H9 (cell line): ENCODE measurements around the gene PDE4B. TPM values are rescaled to one million over a fixed set of nuclear protein-coding genes. Genes with fewer than 3 reads are reported as not detected.

Experiments
- DNase-seq: peaks from one replicate; pipeline ENCODE4 v3.0.0-alpha.2; 2017
- H2AFZ ChIP-seq: one replicate; pipeline ENCODE4 v1.6.1; 2013; ENCODE audit warnings: mild to moderate bottlenecking, low read length, control low read depth, moderate library complexity
- H2AK5ac ChIP-seq: 2 replicates; pipeline ENCODE4 v1.6.1; 2013; ENCODE audit warnings: low read length, control low read depth, mixed read lengths; ENCODE audit not compliant: insufficient read length
- H2BK120ac ChIP-seq: one replicate; pipeline ENCODE4 v1.6.1; 2013; ENCODE audit warnings: low read depth, mild to moderate bottlenecking, low read length, control low read depth, inconsistent platforms; ENCODE audit not compliant: poor library complexity, severe bottlenecking
- H2BK12ac ChIP-seq: 2 replicates; pipeline ENCODE4 v1.6.1; 2013; ENCODE audit warnings: low read length, control low read depth, mixed read lengths, low read depth; ENCODE audit not compliant: insufficient read length
- H2BK15ac ChIP-seq: 2 replicates; pipeline ENCODE4 v1.6.1; 2013; ENCODE audit warnings: low read depth, low read length, control low read depth
- H2BK20ac ChIP-seq: one replicate; pipeline ENCODE4 v1.6.1; 2013; ENCODE audit warnings: low read depth, mild to moderate bottlenecking, low read length, control low read depth, inconsistent platforms; ENCODE audit not compliant: poor library complexity, severe bottlenecking
- H2BK5ac ChIP-seq: 2 replicates; pipeline ENCODE4 v1.6.1; 2013; ENCODE audit warnings: low read length, control low read depth, mixed read lengths; ENCODE audit not compliant: insufficient read length
- H3K14ac ChIP-seq: 2 replicates; pipeline ENCODE4 v1.6.1; 2013; ENCODE audit warnings: low read length, control low read depth; ENCODE audit not compliant: insufficient read depth
- H3K18ac ChIP-seq: 2 replicates; pipeline ENCODE4 v1.6.1; 2013; ENCODE audit warnings: low read depth, mild to moderate bottlenecking, mixed read lengths, low read length, control low read depth; ENCODE audit not compliant: insufficient read length
- H3K23ac ChIP-seq: 2 replicates; pipeline ENCODE4 v1.6.1; 2013; ENCODE audit warnings: low read length, control low read depth, mixed read lengths, low read depth; ENCODE audit not compliant: insufficient read length
- H3K23me2 ChIP-seq: 2 replicates; pipeline ENCODE4 v1.6.1; 2013; ENCODE audit warnings: low read depth, mild to moderate bottlenecking, mixed read lengths, low read length, control low read depth; ENCODE audit not compliant: insufficient read length, poor library complexity, severe bottlenecking
- H3K27ac ChIP-seq: 2 replicates; pipeline ENCODE4 v1.5.1; 2013; ENCODE audit warnings: low read length, control low read depth, mixed read lengths, low read depth; ENCODE audit not compliant: insufficient read length
- H3K27me3 ChIP-seq: 2 replicates; pipeline ENCODE4 v1.6.1; 2013; ENCODE audit warnings: low read length, control low read depth, inconsistent platforms; ENCODE audit not compliant: insufficient read depth
- H3K4ac ChIP-seq: 2 replicates; pipeline ENCODE4 v1.6.1; 2013; ENCODE audit warnings: low read depth, mild to moderate bottlenecking, control low read depth, inconsistent platforms, low read length, moderate library complexity
- H3K4me1 ChIP-seq: 2 replicates; pipeline ENCODE4 v1.6.1; 2013; ENCODE audit warnings: low read length, control low read depth, inconsistent platforms; ENCODE audit not compliant: insufficient read depth
- H3K4me2 ChIP-seq: 2 replicates; pipeline ENCODE4 v1.6.1; 2013; ENCODE audit warnings: low read length, control low read depth, mixed read lengths; ENCODE audit not compliant: insufficient read length, insufficient read depth
- H3K56ac ChIP-seq: 2 replicates; pipeline ENCODE4 v1.6.1; 2013; ENCODE audit warnings: low read depth, mild to moderate bottlenecking, mixed read lengths, low read length, control low read depth; ENCODE audit not compliant: insufficient read length
- H3K79me1 ChIP-seq: 2 replicates; pipeline ENCODE4 v1.6.1; 2013; ENCODE audit warnings: low read depth, mild to moderate bottlenecking, moderate library complexity, low read length, control low read depth, inconsistent platforms; ENCODE audit not compliant: insufficient read depth, poor library complexity, severe bottlenecking
- H3K79me2 ChIP-seq: 2 replicates; pipeline ENCODE4 v1.6.1; 2013; ENCODE audit warnings: low read length, control low read depth, inconsistent platforms; ENCODE audit not compliant: insufficient read depth
- H3K9ac ChIP-seq: 2 replicates; pipeline ENCODE4 v1.6.1; 2013; ENCODE audit warnings: low read length, control low read depth, mixed read lengths; ENCODE audit not compliant: insufficient read length; ENCODE audit errors: extremely low read depth
- H3K9me3 ChIP-seq: one replicate; pipeline ENCODE4 v1.6.1; 2013; ENCODE audit warnings: low read depth, low read length, inconsistent platforms; ENCODE audit not compliant: control insufficient read depth
- H3T11ph ChIP-seq: one replicate; pipeline ENCODE4 v1.6.1; 2013; ENCODE audit warnings: mild to moderate bottlenecking, low read length, control low read depth, inconsistent platforms
- H4K20me1 ChIP-seq: one replicate; pipeline ENCODE4 v1.6.1; 2013; ENCODE audit not compliant: control insufficient read depth, insufficient read length, insufficient read depth
- H4K5ac ChIP-seq: 2 replicates; pipeline ENCODE4 v1.6.1; 2013; ENCODE audit warnings: low read depth, mild to moderate bottlenecking, mixed read lengths, low read length, control low read depth; ENCODE audit not compliant: insufficient read length
- H4K8ac ChIP-seq: replicated peaks from 2 replicates; pipeline ENCODE4 v1.6.1; 2013; ENCODE audit warnings: low read length, control low read depth, mixed read lengths, low read depth; ENCODE audit not compliant: insufficient read length
- H4K91ac ChIP-seq: 2 replicates; pipeline ENCODE4 v1.6.1; 2013; ENCODE audit warnings: low read depth, mild to moderate bottlenecking, moderate library complexity, mixed read lengths, low read length, control low read depth; ENCODE audit not compliant: insufficient read length
- H3K27ac Mint-ChIP-seq, 3 experiments: 2 replicates in 2 of 3; 3 replicates in 1 of 3; pipeline ENCODE4 v1.8.0; 2020 to 2021; ENCODE audit warnings: mixed read lengths in 3 of 3, mild to moderate bottlenecking in 1 of 3, moderate library complexity in 1 of 3
- H3K27me3 Mint-ChIP-seq: 2 replicates; pipeline ENCODE4 v1.8.0; 2021; ENCODE audit warnings: low read depth, mild to moderate bottlenecking, moderate library complexity, mixed read lengths
- H3K36me3 Mint-ChIP-seq, 3 experiments: 2 replicates in 2 of 3; 3 replicates in 1 of 3; pipeline ENCODE4 v1.8.0; 2020 to 2021; ENCODE audit warnings: low read depth in 3 of 3, mixed read lengths in 3 of 3; ENCODE audit not compliant: insufficient read depth in 1 of 3
- H3K4me1 Mint-ChIP-seq, 2 experiments: 2 replicates each; pipeline ENCODE4 v1.8.0; 2020; ENCODE audit warnings: mixed read lengths in 2 of 2
- H3K4me3 Mint-ChIP-seq, 2 experiments: 2 replicates in 1 of 2; 3 replicates in 1 of 2; pipeline ENCODE4 v1.8.0; 2020 to 2021; ENCODE audit warnings: mild to moderate bottlenecking in 2 of 2, mixed read lengths in 2 of 2, moderate library complexity in 1 of 2
- H3K9me3 Mint-ChIP-seq, 2 experiments: 2 replicates in 1 of 2; 3 replicates in 1 of 2; pipeline ENCODE4 v1.8.0; 2020; ENCODE audit warnings: mild to moderate bottlenecking in 2 of 2, mixed read lengths in 2 of 2, moderate library complexity in 1 of 2
- WGBS: extraction: QIAGEN DNeasy Blood & Tissue Kit; methylation state at CpG from one replicate; pipeline ENCODE4 v1.1.7; 2013; ENCODE audit warnings: missing lambda C conversion rate, low lambda C conversion rate, mixed read lengths; ENCODE audit not compliant: insufficient read length; ENCODE audit errors: extremely low coverage; 5-methylcytosine and 5-hydroxymethylcytosine counted together
- total RNA-seq: library from RNA; stranded (reverse); gene quantifications from 2 replicates; pipeline ENCODE4 v1.2.1, GENCODE V29; 2021
- TF ChIP-seq, protein P1 (sequence below): fragments of 200-600 bp; sonication (generic); conservative IDR thresholded peaks from 3 replicates; pipeline ENCODE4 v1.8.0; 2021; ENCODE audit warnings: antibody characterized with exemption, mild to moderate bottlenecking

Gene PDE4B
- total RNA-seq, 1 experiment from 2014 or later = 19.8 TPM

DNA sequence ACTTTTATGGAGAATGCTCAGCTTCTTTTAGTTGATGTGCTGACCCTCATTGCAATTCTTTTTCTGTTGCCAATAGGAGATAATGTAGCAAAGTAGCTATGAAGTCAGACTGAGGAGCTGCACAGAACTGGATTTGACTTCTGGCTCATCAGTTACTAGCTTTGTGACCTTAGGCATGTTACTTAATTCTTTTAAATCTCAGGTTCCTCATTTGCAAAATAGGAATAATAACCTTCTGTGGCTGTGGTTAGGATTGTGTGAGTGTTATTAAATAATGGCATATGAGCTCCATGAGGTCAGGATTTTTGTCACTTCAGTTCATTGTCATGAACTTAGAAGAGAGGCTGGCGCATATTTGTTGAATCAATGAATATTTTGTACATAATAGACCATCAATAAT is 503.7 kb downstream of the PDE4B start:
- no CpG with 5 or more reads among the region's 1 CpG for WGBS
- no peak overlapping the region for H2AFZ ChIP-seq
- H3K27me3 Mint-ChIP-seq = no peaks in the 10 kb centered on the region
- no peak overlapping the region for H2BK5ac ChIP-seq
- no peak overlapping the region for H4K91ac ChIP-seq
- H3K4me1 Mint-ChIP-seq = no peaks in the 10 kb centered on the region
- H4K5ac ChIP-seq = no peak overlapping the region
- H3K27me3 ChIP-seq = no peaks in the 10 kb centered on the region
- no peaks in the 10 kb centered on the region for H3K36me3 Mint-ChIP-seq
- H3K9me3 Mint-ChIP-seq = no peaks in the 10 kb centered on the region
- H3K79me1 ChIP-seq = no peaks in the 10 kb centered on the region
- no peak overlapping the region for H3K27ac ChIP-seq
- H3K56ac ChIP-seq = no peak overlapping the region
- no peak overlapping the region for H2BK120ac ChIP-seq
- H3K79me2 ChIP-seq = no peaks in the 10 kb centered on the region
- no peaks in the 10 kb centered on the region for H3K23me2 ChIP-seq
- no peak overlapping the region for H3K18ac ChIP-seq
- no peak overlapping the region for H4K8ac ChIP-seq
- H2BK12ac ChIP-seq = no peak overlapping the region
- H3K9me3 ChIP-seq = no peaks in the 10 kb centered on the region
- H2BK20ac ChIP-seq = no peak overlapping the region
- H2BK15ac ChIP-seq = no peak overlapping the region
- no peak overlapping the region for H3T11ph ChIP-seq
- DNase-seq = no peak
- H3K4me1 ChIP-seq = no peaks in the 10 kb centered on the region
- no peak overlapping the region for H3K14ac ChIP-seq
- H3K4me3 Mint-ChIP-seq = no peak overlapping the region
- H3K4ac ChIP-seq = no peak overlapping the region
- H3K27ac Mint-ChIP-seq = no peak overlapping the region
- H3K4me2 ChIP-seq = no peak overlapping the region
- TF ChIP-seq, protein P1, sequence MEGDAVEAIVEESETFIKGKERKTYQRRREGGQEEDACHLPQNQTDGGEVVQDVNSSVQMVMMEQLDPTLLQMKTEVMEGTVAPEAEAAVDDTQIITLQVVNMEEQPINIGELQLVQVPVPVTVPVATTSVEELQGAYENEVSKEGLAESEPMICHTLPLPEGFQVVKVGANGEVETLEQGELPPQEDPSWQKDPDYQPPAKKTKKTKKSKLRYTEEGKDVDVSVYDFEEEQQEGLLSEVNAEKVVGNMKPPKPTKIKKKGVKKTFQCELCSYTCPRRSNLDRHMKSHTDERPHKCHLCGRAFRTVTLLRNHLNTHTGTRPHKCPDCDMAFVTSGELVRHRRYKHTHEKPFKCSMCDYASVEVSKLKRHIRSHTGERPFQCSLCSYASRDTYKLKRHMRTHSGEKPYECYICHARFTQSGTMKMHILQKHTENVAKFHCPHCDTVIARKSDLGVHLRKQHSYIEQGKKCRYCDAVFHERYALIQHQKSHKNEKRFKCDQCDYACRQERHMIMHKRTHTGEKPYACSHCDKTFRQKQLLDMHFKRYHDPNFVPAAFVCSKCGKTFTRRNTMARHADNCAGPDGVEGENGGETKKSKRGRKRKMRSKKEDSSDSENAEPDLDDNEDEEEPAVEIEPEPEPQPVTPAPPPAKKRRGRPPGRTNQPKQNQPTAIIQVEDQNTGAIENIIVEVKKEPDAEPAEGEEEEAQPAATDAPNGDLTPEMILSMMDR = no peak
- no peak overlapping the region for H2AK5ac ChIP-seq
- no peaks in the 10 kb centered on the region for H4K20me1 ChIP-seq
- H3K9ac ChIP-seq = no peak overlapping the region
- no peak overlapping the region for H3K23ac ChIP-seq
